Heart right ventricle (tissue), 16 donors: Measurements from ENCODE around the gene ANKRD65. TPM values are rescaled to one million over a fixed set of nuclear protein-coding genes. Genes with fewer than 3 reads are reported as not detected.

Source experiments
- ATAC-seq, 8 donors: fragments of 200-7000 bp; cut with Tn5 transposase; one replicate each; pipeline ENCODE4 v1.9.1; 2020; ENCODE audit warnings: mild to moderate bottlenecking in 8 of 8, moderate library complexity in 8 of 8, moderate number of reproducible peaks in 1 of 8
- DNase-seq, 2 donors: peaks; one replicate each; pipeline ENCODE4 v3.0.0-alpha.2; 2020
- H3K27ac ChIP-seq, 10 donors: fragments of 200-600 bp; sonication (generic) in 2 of 10; one replicate each; pipeline versions ENCODE4 v1.5.0 to v1.8.0; 2020 to 2022; ENCODE audit warnings: mild to moderate bottlenecking in 3 of 10
- H3K27me3 ChIP-seq, 7 donors: fragments of 200-600 bp; one replicate each; pipeline ENCODE4 v1.8.0; 2021 to 2022; ENCODE audit warnings: mild to moderate bottlenecking in 2 of 7
- H3K36me3 ChIP-seq, 9 donors: fragments of 200-600 bp; sonication (generic) in 1 of 9; one replicate each; pipeline versions ENCODE4 v1.5.0 to v1.8.0; 2020 to 2022; ENCODE audit warnings: mild to moderate bottlenecking in 2 of 9
- H3K4me1 ChIP-seq, 9 donors: fragments of 200-600 bp; sonication (generic) in 1 of 9; one replicate each; pipeline versions ENCODE4 v1.5.0 to v1.8.0; 2020 to 2022; ENCODE audit warnings: mild to moderate bottlenecking in 4 of 9
- H3K4me3 ChIP-seq, 10 donors: fragments of 200-600 bp; sonication (generic) in 2 of 10; one replicate each; pipeline versions ENCODE4 v1.5.0 to v1.8.0; 2020 to 2022; ENCODE audit warnings: mild to moderate bottlenecking in 7 of 10, moderate library complexity in 2 of 10
- H3K9me3 ChIP-seq, 11 donors: fragments of 200-600 bp in 10 of 11; sonication (generic) in 2 of 11; one replicate each; pipeline versions ENCODE4 v1.5.0 to v1.8.0; 2013 to 2022; ENCODE audit warnings: mild to moderate bottlenecking in 2 of 11, control low read depth in 1 of 11, moderate library complexity in 1 of 11
- WGBS, 2 donors: extraction: QIAGEN DNeasy Blood & Tissue Kit; methylation state at CpG; one replicate each; pipeline ENCODE4 v1.1.7; 2013; ENCODE audit warnings: inconsistent platforms in 1 of 2; 5-methylcytosine and 5-hydroxymethylcytosine counted together
- intact Hi-C, 10 donors: fragments of 100-400 bp; cut with DNase I; formaldehyde crosslinking; loops; one replicate each; pipeline versions ENCODE4 v1.11.1 to v1.14.2; 2022
- polyA plus RNA-seq, 2 donors: library from polyadenylated mRNA; stranded (reverse); fragments of 200-250 nt; gene quantifications; one replicate each; pipeline ENCODE4 v1.2.3, GENCODE V29; 2013
- total RNA-seq, 10 donors: library from RNA; stranded (reverse); fragmentation: NEBNext Ultra II Directional in 3 of 10; extraction: Animal tissue kit (Norgen Biotek cat#: 25700) in 3 of 10; gene quantifications; one replicate each; pipeline versions ENCODE4 v1.2.1 to v1.2.4, GENCODE V29; 2021 to 2023
- TF ChIP-seq, protein P1 (sequence below), 9 donors: fragments of 200-600 bp; sonication (generic) in 2 of 9; IDR thresholded peaks; one replicate each; pipeline versions ENCODE4 v1.5.0 to v1.8.0; 2021 to 2022; ENCODE audit warnings: antibody characterized with exemption in 9 of 9, mild to moderate bottlenecking in 5 of 9, moderate library complexity in 1 of 9
- donor health status: Arrhythmogenic right ventricular cardiomyopathy.
- donor health status: ischemic (EF 13 %, LVEDD 7.1; RV severe dilation, severe dysfunction).
- donor health status: healthy with polysubstance abuse.
- donor health status: DM: no; HTN: yes; CAD: no.
- donor health status: DM: no; HTN: no; CAD: no.
- donor health status: ischemic (EF 25% LVEDD 6.9; RV normal size, moderate dysfunction).
- donor health status: ischemic (EF 25% LVEDD 5.7; RV mildly dilated, moderate dysfunction).
- donor health status: healthy.
- donor health status: DM: yes; HTN: yes; CAD: no.
- donor health status: Ischemic cardiomyopathy.
- donor health status: ischemic (EF 35%, LVEDD 5.7; RV mildly dilated, moderate dysfunction).
- donor health status: nonischemic (EF 11% LVEDD 7.7; RV severe dilation, severe dysfunction).
- donor health status: DM: yes; HTN: yes; CAD: no.
- donor health status: PGD.
- donor health status: ischemic (EF 29% LVEDD 5.4; RV normal size, mild dysfunction).
- donor health status: nonischemic (EF 23%, LVEDD 6.1; RV moderate dilation, normal function).

Gene ANKRD65
- total and polyA plus RNA-seq, 12 donors, result 0.37 to 3.1 (median 1.8) TPM

DNA sequence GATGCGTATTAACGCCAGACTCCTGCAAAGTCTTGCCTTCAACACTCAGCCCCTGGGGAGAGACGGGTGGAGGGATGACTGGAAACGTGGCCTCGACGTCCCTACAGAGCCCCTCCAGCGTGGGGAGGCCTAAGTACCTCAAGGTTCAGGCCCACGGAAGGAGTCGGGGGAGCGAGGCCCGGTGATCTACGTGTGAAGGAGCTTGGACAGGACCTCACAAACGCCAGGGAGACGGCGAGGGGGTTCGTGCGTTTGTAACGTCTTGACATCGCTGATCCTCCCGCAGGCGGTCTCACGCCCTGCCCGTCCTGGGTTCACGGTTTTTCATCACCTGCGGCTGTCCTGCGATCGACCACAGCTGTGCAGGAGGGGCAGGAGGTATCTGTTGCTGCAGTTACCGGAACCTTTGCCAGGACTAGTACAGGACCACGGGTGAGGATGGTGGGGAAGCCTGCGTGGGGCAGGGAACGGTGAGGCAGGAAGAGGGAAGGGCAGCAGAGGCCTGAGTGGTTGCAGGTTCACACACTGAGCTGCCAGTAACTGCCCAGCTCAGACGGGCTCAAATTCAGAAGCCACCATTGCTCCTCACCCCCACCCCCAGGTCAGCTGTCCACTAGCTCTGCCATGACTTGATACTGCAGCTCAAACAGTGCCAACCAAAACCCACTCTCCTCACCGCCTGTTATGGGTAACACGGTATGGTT is 21.1 kb downstream of the ANKRD65 start:
- DNase-seq (no peak), ATAC-seq (peak in 2 of 8 donors; percentile 1 to 4)
- 6 to 7% methylated on average over 33 to 34 of the region's 34 CpGs for WGBS, 2 donors

DNA sequence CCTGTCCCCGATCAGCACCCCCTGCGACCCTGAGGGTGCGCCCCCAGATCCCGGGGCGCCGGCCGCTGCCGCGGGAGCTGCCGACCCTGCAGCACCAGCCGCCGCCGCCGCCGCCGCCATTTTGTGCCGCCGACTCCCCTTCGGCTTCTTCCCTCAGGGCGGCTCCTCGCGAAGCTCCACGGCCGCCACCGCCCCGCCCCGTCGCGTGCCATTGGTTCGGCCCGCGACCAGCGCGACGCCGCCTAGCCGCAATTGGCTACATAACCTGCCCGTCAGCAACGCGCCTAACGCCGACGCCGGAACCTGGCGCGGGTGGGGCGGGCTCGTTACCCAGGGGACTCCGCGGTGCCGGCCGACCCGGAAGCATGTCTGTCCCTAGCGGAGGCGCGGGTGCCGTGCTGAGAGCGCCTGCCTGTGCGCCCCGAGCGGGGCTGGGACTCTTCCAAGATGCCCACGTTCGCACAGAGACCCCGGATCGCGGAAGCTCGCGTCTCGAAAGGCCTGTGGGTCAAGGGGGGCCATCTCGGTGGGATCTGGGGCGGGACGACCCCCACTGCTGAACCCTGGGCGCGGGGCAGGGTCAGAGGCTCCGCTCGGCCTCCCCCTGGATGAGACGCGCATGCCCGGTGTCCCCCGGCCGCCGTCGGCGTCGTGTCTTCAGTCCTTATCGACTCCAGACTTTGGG is 21.7 kb downstream of the ANKRD65 start, which contains the start of gene CCNL2:
Gene CCNL2, minus strand, starts transcription at position 149 of the 685 bp plus-strand sequence. Its CDS starts 29 bp downstream, at position 120.
- TF ChIP-seq, protein P1, sequence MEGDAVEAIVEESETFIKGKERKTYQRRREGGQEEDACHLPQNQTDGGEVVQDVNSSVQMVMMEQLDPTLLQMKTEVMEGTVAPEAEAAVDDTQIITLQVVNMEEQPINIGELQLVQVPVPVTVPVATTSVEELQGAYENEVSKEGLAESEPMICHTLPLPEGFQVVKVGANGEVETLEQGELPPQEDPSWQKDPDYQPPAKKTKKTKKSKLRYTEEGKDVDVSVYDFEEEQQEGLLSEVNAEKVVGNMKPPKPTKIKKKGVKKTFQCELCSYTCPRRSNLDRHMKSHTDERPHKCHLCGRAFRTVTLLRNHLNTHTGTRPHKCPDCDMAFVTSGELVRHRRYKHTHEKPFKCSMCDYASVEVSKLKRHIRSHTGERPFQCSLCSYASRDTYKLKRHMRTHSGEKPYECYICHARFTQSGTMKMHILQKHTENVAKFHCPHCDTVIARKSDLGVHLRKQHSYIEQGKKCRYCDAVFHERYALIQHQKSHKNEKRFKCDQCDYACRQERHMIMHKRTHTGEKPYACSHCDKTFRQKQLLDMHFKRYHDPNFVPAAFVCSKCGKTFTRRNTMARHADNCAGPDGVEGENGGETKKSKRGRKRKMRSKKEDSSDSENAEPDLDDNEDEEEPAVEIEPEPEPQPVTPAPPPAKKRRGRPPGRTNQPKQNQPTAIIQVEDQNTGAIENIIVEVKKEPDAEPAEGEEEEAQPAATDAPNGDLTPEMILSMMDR (IDR thresholded peaks at IDR 0.05), result peak; percentile 18 to 77 (median 61)
- Histone ChIP-seq H3K4me1 (peaks cover 13 to 68% (median 43%) of the 10 kb centered on the region in 9 donors), H3K36me3 (peaks cover 0 to 78% (median 53%) of the 10 kb centered on the region in 9 donors), H3K27me3 (no peaks in the 10 kb centered on the region), H3K27ac (peak within 1 kb of the TSS; percentile 83 to 98 (median 92)), H3K4me3 (peak within 1 kb of the TSS; percentile 80 to 100 (median 96)), H3K9me3 (no peaks in the 10 kb centered on the region)
- WGBS, 2 donors, result 0 to 1% methylated on average over 86 of the region's 86 CpGs
- DNase-seq (peak; percentile 98 to 100), ATAC-seq (peak; percentile 95 to 99 (median 98))
- intact Hi-C loops, result loop anchor here in 1 of 10 donors (5.0 kb wide), 1 partner anchor 43 kb away; no protein-coding TSS in a partner anchor

More for the DNA sequence above, 21.1 kb downstream of the ANKRD65 start:
- Histone ChIP-seq H3K36me3 (peaks cover 0 to 78% (median 55%) of the 10 kb centered on the region in 9 donors), H3K27me3 (no peaks in the 10 kb centered on the region), H3K4me3 (peak overlapping the region; percentile 63 to 100 (median 96)), H3K9me3 (no peaks in the 10 kb centered on the region), H3K4me1 (peaks cover 13 to 71% (median 42%) of the 10 kb centered on the region in 9 donors), H3K27ac (peak overlapping the region; percentile 31 to 98 (median 92))
- TF ChIP-seq, protein P1 (IDR thresholded peaks at IDR 0.05), result no peak
- intact Hi-C loops, result loop anchor here in 2 of 10 donors (5.0 to 10.0 kb wide), 3 partner anchors 37 to 105 kb away; partner anchors contain the start of gene VWA1 (in 1 of the 2)

DNA sequence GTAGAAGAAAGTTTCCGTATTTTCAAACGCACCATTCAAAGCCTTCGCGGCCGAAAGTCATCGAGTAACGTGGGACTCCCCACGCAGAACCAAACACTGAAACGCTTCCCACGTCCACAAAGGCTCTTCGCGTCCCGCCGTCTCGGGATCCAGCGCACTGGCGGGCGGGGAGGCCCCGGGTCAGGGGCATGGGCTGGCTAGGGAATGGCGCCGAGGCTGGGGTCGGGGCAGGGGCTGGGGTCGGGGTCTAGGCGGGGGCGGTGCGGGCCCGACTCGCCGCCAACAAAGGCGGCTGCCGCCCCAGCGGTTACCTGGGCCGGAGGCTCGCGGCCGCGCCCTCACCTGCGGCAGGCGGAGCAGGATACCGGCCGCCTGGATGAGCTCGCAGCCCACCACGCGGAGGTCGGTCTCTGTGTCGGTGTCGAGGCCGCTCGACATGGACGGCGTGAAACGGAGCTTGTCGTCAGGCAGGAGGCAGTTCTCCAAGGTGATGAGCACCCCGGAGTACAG is 22.3 kb downstream of the ANKRD65 start:
- no peaks in the 10 kb centered on the region for H3K9me3 ChIP-seq
- H3K4me3 ChIP-seq, result peak overlapping the region; percentile 80 to 100 (median 96)
- H3K36me3 ChIP-seq, result peaks cover 0 to 78% (median 53%) of the 10 kb centered on the region in 9 donors
- ATAC-seq (peak in 3 of 8 donors; percentile 2 to 5 (median 5)), DNase-seq (no peak)
- intact Hi-C loops, result loop anchor here in 1 of 10 donors (5.0 kb wide), 1 partner anchor 44 kb away; no protein-coding TSS in a partner anchor
- no peaks in the 10 kb centered on the region for H3K27me3 ChIP-seq
- TF ChIP-seq, protein P1 (IDR thresholded peaks at IDR 0.05), result no peak
- H3K4me1 ChIP-seq, result peaks cover 13 to 65% (median 43%) of the 10 kb centered on the region in 9 donors
- 0% methylated on average over 52 to 54 of the region's 54 CpGs for WGBS, 2 donors
- H3K27ac ChIP-seq, result peak overlapping the region; percentile 83 to 98 (median 92)
